GM10847 (cell line): Measurements from ENCODE around the gene STAT6.

Source experiments
- POLR2A ChIP-seq: IDR thresholded peaks from 2 replicates; pipeline ENCODE4 v1.6.1; 2011; ENCODE audit not compliant: insufficient read length; ENCODE audit errors: extremely low read depth

STAT6 gene

DNA sequence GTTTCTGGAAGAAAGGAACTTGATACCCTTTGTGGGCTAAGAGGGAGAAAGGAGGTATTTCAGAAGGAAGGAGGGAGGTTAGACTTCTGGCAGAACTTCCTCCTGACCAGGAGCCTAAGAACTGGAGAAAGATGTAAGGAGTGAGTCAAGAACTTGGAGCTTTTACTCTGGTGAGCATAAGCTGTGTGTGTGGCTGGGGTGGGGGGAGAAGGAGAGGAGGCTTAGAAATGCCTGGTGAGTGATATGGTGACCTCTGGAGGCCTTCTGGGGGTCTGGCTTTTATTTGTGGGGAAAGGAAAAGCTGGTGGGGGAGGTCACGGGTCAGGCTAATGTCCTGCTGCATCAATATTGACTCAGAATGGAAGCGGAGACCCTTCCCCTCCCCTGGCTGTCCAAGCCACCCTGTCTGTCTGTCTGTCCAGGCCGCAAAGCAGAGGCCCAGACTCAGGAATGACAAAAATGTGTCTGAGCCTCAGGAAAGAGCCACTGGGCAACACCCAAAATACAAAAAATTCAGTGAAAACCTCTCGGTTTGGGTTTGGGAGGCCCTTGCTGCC is 21.9 kb upstream of the STAT6 start:
- no peak for TF ChIP-seq POLR2A

DNA sequence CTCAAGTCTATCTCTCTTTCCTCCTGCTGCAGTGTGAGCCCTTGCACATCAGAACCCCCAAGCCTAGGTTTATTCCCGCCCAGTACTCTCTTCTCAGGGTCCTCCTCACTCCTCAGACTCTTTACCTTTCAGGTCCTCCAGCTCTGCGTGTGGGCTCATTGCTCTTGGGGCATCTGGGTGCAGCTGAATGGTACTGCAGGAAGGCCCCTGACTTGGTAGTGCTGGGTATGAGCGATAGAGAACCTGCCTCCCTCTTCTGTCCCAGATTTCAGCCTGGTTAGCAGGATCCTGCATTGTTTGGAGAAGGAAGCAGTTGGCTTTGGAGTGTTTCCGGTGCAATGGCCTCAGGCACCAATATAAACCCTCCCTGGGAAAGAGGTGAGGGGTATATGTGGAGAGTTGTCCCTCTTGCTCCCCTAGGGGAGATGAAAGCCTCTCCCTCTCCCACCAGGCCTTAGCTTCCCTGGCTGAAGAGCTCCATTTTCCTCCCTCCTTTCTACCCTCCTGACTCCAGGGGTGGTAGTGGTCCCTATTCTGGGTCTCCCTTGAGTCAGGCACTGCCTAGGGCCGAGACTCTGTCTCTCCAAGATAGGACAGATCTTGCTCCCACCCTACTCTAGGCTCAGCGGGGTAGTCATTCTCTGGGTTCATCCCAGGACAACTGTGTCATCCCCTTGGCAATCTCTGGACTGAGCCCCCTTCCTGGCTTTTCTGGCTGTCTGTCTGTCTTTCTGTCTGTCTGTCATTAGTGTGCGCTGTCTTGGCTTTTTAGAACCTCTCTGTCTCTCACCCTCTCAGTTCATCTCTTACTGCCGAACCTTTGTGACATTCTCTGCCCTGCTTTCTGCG is 21.0 kb upstream of the STAT6 start:
- no peak for TF ChIP-seq POLR2A

DNA sequence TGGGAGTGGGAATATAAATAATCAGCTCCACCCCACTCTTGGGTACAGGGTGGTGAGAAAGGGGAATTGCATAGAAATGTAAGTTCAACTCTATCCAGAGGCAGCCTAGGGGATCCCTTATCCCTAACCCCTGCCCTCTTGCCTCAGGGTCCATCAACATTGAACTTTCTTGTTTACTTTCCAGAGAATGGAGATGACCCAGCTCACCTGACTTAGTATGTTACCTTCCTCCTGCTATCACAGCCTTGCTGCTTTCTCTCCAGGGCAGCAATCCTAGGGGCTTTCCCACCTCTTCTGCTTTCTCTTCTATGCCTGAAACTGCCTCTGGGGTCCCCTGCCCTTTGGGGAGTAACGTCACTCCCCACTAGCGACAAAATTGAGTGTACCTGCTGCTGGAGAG is 19.8 kb upstream of the STAT6 start:
- no peak for TF ChIP-seq POLR2A

DNA sequence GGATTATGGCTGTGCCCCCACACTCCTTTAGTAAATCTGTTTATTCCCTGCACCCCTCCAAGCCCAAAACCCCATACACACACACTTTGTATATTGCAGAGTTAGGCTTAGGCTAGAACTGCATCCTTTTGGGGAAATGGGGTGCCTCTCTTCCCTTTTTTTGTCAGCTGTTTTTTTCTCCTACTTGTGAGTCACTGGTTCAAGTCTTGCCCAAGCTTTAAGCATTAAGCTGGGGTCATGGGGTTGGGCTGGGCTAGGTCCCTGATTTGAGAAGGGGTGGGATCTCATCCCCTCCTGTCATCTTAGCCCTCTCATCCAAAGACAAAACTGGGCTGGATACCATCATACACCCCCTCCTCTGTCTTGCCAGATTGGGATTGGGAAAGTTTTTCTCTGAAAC is 18.7 kb upstream of the STAT6 start:
- no peak for TF ChIP-seq POLR2A

DNA sequence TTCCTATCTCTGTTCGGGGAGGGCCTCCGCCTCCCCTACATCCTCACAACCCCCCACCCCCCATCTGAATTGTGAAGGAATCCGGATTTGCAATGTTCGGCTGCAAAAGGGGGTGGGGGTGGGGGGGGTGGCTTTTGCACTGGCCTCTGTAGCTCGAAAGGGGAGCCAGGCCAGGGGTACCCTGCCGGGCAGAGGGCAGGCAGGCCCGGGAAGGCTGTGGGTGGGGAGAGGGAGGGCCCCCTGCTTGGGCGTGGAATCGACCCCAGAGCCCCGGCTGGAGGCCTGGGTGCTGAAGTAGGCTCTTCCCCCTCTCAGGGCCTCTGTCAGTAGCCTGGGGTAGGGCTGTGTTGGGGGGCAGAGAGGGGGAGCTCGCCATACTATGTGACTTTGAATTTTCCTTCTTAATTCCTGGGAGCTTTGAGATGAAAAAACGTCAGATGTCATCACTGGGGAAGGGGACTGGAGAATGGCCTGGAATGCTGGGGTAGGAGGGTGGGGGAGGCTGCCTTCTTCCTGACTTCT is 18.2 kb upstream of the STAT6 start:
- TF ChIP-seq POLR2A, result no peak

DNA sequence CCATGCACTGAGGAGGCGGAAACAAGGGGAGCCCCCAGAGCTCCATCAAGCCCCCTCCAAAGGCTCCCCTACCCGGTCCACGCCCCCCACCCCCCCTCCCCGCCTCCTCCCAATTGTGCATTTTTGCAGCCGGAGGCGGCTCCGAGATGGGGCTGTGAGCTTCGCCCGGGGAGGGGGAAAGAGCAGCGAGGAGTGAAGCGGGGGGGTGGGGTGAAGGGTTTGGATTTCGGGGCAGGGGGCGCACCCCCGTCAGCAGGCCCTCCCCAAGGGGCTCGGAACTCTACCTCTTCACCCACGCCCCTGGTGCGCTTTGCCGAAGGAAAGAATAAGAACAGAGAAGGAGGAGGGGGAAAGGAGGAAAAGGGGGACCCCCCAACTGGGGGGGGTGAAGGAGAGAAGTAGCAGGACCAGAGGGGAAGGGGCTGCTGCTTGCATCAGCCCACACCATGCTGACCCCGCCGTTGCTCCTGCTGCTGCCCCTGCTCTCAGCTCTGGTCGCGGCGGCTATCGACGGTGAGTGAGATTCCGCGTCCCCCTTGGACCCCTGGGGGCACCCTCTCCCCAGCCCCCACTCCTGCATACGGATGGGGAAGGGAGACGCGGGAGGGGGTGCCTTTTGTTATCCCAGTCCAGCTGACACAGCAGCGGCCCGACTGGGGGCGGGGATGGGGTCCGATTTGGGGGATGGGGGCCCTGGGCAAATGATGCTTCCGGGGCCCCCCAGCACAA is 17.5 kb upstream of the STAT6 start:
- no peak for TF ChIP-seq POLR2A

DNA sequence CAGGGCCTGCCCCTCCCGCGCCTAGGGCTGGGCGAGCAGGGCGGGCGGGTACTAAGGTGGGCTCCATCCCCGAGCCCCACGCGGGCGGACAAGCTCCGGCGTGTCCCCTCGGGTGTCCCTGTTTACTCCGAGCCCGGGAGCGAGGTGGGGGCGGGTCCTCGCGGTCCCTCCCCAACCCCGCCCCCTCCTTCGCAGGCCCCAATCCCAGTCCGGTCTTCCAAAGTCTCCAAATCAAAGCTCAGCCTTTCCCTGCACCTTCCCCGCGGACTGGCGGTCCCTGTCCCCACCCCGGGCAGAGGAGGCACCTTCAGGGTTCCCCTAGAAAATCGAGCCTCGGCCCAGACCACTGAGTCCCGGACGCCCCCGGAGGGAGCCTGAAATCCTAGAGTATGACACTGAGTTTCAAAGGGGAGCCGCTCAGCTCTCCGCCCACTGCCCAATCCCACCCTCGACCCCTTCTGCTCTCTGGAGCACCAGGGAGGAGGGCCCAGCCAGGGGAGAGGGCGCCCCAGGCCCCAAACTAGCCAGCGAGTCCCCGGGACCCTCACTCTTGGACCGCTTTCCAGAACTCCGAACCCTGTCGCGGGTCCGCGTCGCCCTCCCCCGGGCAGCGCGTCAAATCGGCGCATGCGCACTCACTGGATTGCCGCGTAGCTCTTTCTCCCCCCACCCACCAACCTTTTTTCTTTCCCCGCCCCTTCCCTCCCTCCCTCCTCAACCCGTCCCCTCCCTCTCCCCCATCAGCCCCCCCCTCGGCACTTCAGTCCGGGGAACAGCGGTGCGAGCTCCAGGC is 16.8 kb upstream of the STAT6 start, which contains the start of gene LRP1:
LRP1 (plus strand) TSS at position 758 of the 793 bp plus-strand sequence. CDS start 482 bp downstream, outside the sequence.
- TF ChIP-seq POLR2A, result no peak

DNA sequence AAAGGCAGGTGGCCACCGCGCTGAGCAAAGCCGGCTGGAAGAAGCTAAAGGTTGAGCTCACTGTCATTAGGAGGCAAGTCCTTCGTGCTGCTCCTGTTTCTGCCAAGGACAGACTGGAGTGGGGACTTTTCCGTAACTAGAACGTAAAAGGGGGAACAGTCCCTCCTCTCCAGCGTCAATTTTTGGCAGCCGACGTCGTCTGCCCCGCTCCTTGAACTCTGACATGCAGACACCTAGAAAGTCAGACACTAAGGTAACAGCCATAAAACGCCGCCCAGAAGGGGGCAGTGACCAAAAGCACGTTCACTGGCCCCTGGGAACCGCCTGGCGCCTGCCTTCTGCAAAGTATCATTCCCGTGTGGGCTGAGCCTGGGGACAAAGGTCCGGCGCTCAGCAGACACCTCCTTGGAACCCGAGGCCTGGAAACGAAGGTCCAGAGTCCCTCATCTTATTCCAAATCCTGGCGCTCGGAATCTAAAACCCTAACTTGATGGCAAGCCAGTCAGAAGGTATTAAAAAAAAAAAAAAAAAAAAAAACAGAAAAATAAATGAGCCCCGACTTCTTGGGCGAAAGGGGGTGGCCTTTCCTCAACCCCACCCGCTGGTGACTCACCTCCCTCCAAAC is 16.1 kb upstream of the STAT6 start:
- TF ChIP-seq POLR2A, result no peak

DNA sequence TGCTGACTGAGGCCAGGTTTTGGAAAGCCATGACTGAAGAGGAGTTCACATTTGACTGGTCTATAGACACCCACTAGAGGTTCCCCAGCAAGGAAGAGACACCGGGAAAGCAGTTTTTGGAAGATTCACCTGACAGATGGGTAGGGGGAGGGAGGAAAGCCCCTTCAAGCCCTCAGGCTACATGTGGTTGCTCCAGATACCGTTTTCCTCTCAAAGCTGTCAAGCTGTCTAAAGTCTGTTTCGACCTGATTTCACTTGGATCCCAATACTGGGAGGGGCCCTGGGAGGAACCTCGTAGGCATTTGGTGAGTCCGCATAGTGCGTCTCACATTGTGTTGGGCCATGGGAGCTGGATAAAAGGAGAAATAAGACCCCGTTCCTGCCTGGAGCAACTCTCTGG is 15.4 kb upstream of the STAT6 start:
- no peak for TF ChIP-seq POLR2A

DNA sequence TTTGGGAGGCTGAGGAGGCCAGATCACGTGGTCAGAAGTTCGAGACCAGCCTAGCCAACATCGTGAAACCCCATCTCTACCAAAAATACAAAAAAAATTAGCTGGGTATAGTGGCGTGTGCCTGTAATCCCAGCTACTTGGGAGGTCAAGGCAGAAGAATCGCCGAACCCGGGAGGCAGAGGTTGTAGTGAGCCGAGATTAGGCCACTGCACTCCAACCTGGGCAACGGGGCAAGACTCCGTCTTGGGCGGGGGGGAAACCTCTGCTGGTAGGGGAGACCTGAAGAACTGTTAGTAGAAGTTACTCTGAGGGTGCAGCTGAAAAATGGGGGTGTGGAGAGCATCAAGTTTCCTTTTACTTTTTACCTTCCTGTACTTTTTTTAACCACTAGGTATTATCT is 14.9 kb upstream of the STAT6 start:
- no peak for TF ChIP-seq POLR2A

DNA sequence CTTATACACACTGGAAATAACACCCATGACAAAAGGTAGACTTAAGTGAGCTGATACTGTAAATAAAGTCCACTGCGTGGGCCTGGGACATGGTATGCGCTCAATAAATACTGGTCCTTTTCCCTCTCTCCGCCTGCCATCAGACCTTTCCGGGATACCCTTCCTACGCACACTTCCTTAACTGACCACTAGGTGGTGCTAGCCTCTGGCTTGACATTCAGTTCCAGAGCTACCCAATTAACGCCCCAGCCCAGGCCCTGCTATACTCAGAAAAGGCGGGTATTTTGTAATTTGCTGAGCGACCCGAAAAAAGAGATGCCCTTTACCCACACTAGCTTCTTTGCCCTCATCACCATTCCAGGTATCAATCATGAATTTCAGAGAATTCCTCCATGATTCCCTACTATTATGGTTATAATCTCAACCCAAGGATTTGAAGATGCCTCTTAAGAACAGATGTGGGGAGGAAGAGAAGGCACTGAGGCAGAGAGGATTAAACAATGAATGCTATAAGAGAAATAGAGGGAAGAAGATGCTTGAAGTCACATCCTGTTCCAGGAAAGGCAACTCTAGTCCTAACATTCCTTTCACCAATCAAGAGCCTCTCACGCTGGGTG is 13.2 kb upstream of the STAT6 start:
- no peak for TF ChIP-seq POLR2A

DNA sequence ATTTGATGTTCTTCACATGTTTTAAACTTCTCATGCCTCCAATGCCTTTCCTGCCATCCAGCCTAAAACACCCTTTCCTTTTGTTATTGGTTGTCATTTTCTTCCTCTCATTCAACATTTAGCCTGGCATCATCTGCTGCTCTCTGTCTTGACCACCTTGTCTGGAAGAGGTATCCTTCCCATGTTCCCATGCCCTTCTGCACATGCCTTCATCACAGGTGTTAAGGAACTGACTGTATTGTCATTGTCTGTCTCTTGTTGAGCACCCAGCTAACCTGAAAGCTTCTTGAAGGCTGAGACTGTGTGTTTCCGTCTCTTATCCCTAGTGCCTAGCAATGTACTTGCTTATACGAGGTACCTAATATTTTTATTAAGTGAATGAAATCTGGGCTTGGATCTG is 12.7 kb upstream of the STAT6 start:
- no peak for TF ChIP-seq POLR2A

DNA sequence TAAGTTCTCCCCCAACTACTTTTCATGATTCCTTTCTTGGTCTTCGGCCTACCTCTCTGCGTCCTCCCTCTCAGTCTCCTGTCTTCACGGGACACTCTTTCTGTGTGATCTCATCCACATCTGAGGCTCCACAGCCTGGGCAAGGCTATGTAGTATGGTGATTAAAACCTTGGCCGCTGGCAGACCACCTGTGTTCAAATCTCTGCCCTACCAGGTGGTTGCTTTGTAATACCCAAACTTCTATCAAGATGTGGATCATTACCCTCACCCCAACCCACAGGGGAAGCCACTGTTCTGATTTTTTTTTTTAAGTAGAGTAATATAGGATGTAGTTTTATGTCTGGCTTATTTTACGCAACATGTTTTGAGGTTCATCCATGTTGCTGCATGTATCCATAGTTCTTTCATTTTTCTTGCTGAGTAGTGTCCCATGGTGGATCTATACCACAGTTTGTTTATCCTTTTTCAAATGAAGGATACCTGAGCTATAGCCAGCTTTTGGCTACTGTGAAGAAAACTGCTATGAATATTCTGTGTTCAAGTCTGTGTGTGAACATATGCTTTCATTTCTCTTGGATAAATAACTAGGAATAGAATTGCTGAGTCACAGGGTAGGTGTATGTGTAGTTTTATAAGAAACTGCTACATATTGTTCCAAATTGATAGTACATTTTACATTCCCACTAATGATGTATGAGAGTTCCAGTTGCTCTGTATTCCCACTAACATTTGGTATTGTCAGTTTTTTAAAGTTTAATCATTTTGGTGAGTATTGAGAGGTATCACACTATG is 8.3 kb upstream of the STAT6 start:
- no peak for TF ChIP-seq POLR2A
